GM23338 (cell line): ENCODE results near the gene HDAC9.

ENCODE experiments used
- CREB1 ChIP-seq: fragments of 250-450 bp; sonication (Bioruptor Pico); IDR thresholded peaks from 2 replicates; pipeline ENCODE4 v1.5.0; 2020; ENCODE audit warnings: low read depth, mild to moderate bottlenecking, moderate library complexity
- CTCF ChIP-seq, 2 experiments: fragments of 200-600 bp in 1 of 2; sonication (generic) in 1 of 2; conservative IDR thresholded peaks; 2 replicates each; pipeline versions ENCODE4 v1.5.1 to v1.6.1; 2016 to 2017; ENCODE audit warnings: antibody characterized with exemption in 2 of 2, low read depth in 2 of 2, mild to moderate bottlenecking in 2 of 2, moderate library complexity in 1 of 2
- EZH2 ChIP-seq: fragments of 200-600 bp; sonication (generic); IDR thresholded peaks from one replicate; pipeline ENCODE4 v1.8.0; 2017; ENCODE audit warnings: antibody characterized with exemption, mild to moderate bottlenecking, low read depth; ENCODE audit not compliant: unreplicated experiment
- EZH2phosphoT487 ChIP-seq: fragments of 200-600 bp; sonication (generic); IDR thresholded peaks from one replicate; pipeline ENCODE4 v1.8.1; 2018; ENCODE audit warnings: antibody characterized with exemption; ENCODE audit not compliant: unreplicated experiment
- JUNB ChIP-seq: IDR thresholded peaks from one replicate; pipeline ENCODE4 v1.6.1; 2016; ENCODE audit warnings: antibody characterized with exemption; ENCODE audit not compliant: unreplicated experiment
- NANOG ChIP-seq: IDR thresholded peaks from 2 replicates; pipeline ENCODE4 v1.6.1; 2016; ENCODE audit warnings: antibody characterized with exemption, borderline replicate concordance
- POLR2AphosphoS5 ChIP-seq: IDR thresholded peaks from 2 replicates; pipeline ENCODE4 v1.6.1; 2016; ENCODE audit warnings: antibody characterized with exemption, low read depth
- ZNF114 ChIP-seq: fragments of 250-450 bp; sonication (Bioruptor Pico); IDR thresholded peaks from 2 replicates; pipeline ENCODE4 v1.5.0; 2020; ENCODE audit warnings: mild to moderate bottlenecking, moderate library complexity
- ZNF331 ChIP-seq: fragments of 250-450 bp; sonication (Bioruptor Pico); IDR thresholded peaks from 2 replicates; pipeline ENCODE4 v1.5.0; 2020; ENCODE audit warnings: low read depth, mild to moderate bottlenecking, moderate library complexity
- ZNF462 ChIP-seq: fragments of 250-450 bp; sonication (Bioruptor Pico); IDR thresholded peaks from 2 replicates; pipeline ENCODE4 v1.5.0; 2020; ENCODE audit warnings: mild to moderate bottlenecking, moderate library complexity
- TF ChIP-seq, protein P1 (sequence below): IDR thresholded peaks from one replicate; pipeline ENCODE4 v1.6.1; 2018; ENCODE audit warnings: antibody characterized with exemption; ENCODE audit not compliant: unreplicated experiment
- TF ChIP-seq, protein P2 (sequence below): IDR thresholded peaks from 2 replicates; pipeline ENCODE4 v1.6.1; 2016; ENCODE audit warnings: antibody characterized with exemption

DNA sequence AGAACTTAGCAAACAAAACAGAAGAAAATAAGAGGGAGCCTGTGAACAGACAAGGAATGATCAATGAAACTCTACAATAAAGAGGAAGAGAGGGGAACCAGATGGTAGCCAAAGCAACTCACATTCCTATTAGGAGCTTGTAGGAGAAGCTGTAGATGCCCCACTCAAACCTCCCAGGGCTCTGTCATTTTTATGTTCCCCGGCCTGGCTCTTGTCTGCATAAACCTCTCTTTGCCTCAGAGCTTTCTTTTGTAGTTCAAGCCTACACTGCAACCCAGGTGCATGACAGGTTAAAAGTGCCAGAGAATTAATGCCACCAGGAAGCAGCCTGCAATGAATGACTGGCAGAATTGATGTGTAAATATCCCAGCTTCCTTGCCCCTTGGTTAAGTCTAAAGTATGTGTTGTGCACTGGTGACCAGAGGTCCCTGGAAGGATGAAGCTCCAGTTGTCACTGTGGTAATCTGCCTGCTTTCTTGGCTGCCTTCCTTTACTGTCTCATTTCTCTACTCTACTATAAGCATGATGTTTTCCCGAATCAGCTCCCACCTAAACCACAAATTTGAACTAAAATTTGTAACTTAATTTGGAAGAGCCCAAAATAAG is 40.4 kb downstream of the HDAC9 start:
- TF ChIP-seq CTCF (conservative IDR thresholded peaks at IDR 0.05; ENCODE audit: low read depth in 2 of 2) (no peak), POLR2AphosphoS5 (no peak), ZNF462 (no peak; the same call in 1 of the 2 replicates), EZH2phosphoT487 (no peak), JUNB (no peak), EZH2 (no peak), ZNF114 (CRISPR knock-in tag) (no peak), CREB1 (CRISPR knock-in tag) (no peak), ZNF331 (CRISPR knock-in tag) (no peak), NANOG (no peak)
- TF ChIP-seq, protein P1, sequence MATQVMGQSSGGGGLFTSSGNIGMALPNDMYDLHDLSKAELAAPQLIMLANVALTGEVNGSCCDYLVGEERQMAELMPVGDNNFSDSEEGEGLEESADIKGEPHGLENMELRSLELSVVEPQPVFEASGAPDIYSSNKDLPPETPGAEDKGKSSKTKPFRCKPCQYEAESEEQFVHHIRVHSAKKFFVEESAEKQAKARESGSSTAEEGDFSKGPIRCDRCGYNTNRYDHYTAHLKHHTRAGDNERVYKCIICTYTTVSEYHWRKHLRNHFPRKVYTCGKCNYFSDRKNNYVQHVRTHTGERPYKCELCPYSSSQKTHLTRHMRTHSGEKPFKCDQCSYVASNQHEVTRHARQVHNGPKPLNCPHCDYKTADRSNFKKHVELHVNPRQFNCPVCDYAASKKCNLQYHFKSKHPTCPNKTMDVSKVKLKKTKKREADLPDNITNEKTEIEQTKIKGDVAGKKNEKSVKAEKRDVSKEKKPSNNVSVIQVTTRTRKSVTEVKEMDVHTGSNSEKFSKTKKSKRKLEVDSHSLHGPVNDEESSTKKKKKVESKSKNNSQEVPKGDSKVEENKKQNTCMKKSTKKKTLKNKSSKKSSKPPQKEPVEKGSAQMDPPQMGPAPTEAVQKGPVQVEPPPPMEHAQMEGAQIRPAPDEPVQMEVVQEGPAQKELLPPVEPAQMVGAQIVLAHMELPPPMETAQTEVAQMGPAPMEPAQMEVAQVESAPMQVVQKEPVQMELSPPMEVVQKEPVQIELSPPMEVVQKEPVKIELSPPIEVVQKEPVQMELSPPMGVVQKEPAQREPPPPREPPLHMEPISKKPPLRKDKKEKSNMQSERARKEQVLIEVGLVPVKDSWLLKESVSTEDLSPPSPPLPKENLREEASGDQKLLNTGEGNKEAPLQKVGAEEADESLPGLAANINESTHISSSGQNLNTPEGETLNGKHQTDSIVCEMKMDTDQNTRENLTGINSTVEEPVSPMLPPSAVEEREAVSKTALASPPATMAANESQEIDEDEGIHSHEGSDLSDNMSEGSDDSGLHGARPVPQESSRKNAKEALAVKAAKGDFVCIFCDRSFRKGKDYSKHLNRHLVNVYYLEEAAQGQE = no peak
- TF ChIP-seq, protein P2, sequence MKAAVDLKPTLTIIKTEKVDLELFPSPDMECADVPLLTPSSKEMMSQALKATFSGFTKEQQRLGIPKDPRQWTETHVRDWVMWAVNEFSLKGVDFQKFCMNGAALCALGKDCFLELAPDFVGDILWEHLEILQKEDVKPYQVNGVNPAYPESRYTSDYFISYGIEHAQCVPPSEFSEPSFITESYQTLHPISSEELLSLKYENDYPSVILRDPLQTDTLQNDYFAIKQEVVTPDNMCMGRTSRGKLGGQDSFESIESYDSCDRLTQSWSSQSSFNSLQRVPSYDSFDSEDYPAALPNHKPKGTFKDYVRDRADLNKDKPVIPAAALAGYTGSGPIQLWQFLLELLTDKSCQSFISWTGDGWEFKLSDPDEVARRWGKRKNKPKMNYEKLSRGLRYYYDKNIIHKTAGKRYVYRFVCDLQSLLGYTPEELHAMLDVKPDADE = no peak
